SK-N-SH (cell line): Measurements from ENCODE around the gene PUM1. TPM values are rescaled to one million over a fixed set of nuclear protein-coding genes. Genes with fewer than 3 reads are reported as not detected.

Experiments used
- CTCF ChIA-PET: fragments of 300-600, 350-600 bp; formaldehyde crosslinking; extraction: SDS; loops from one replicate; lab custom pipeline; 2021; lab: Yijun Ruan, JAX
- POLR2A ChIA-PET: fragments of 350-600 bp; sonication (Branson Sonifier 250); formaldehyde crosslinking; extraction: SDS; loops from one replicate; lab custom pipeline; 2020; ENCODE audit warnings: antibody characterized with exemption, inconsistent platforms; lab: Yijun Ruan, JAX
- DNase-seq: peaks from one replicate; pipeline ENCODE4 v3.0.0; 2012
- H2AFZ ChIP-seq: fragments of 200-600 bp; sonication (generic); 2 replicates; pipeline ENCODE4 v1.8.1; 2016; ENCODE audit warnings: antibody characterized with exemption, mild to moderate bottlenecking, low read depth
- H3F3A ChIP-seq: fragments of 200-600 bp; sonication (generic); replicated peaks from 2 replicates; pipeline ENCODE3; 2016; ENCODE audit warnings: antibody characterized with exemption, mild to moderate bottlenecking; ENCODE audit not compliant: insufficient read depth
- H3K27ac ChIP-seq, 2 experiments: fragments of 200-500 bp in 1 of 2; fragments of 200-600 bp in 1 of 2; sonication (Bioruptor generic) in 1 of 2; sonication (generic), shearing (Covaris generic) in 1 of 2; 2 replicates each; pipeline versions ENCODE4 v1.5.1 to v1.6.1; 2014 to 2016; ENCODE audit warnings: low read depth in 2 of 2, inconsistent platforms in 1 of 2, low read length in 1 of 2, mild to moderate bottlenecking in 1 of 2, mixed read lengths in 1 of 2
- H3K27me3 ChIP-seq: fragments of 200-600 bp; sonication (generic), shearing (Covaris generic); 2 replicates; pipeline ENCODE4 v1.6.1; 2016; ENCODE audit warnings: mixed run types; ENCODE audit not compliant: insufficient read depth
- H3K36me3 ChIP-seq, 2 experiments: fragments of 200-500 bp in 1 of 2; fragments of 200-600 bp in 1 of 2; sonication (Bioruptor generic) in 1 of 2; sonication (generic) in 1 of 2; replicated peaks in 1 of 2; 2 replicates each; pipeline versions ENCODE3 to v1.5.1; 2014 to 2016; ENCODE audit warnings: low read length in 1 of 2, mild to moderate bottlenecking in 1 of 2; ENCODE audit not compliant: insufficient read depth in 2 of 2, control insufficient read depth in 1 of 2
- H3K4me1 ChIP-seq, 2 experiments: fragments of 200-500 bp in 1 of 2; fragments of 200-600 bp in 1 of 2; sonication (Bioruptor generic) in 1 of 2; sonication (generic), shearing (Covaris generic) in 1 of 2; 2 replicates each; pipeline versions ENCODE4 v1.5.1 to v1.6.1; 2014 to 2016; ENCODE audit warnings: low read depth in 1 of 2, low read length in 1 of 2, mixed run types in 1 of 2; ENCODE audit not compliant: insufficient read depth in 2 of 2, control insufficient read depth in 1 of 2
- H3K4me2 ChIP-seq: fragments of 200-600 bp; sonication (generic), shearing (Covaris generic); 2 replicates; pipeline ENCODE4 v1.6.1; 2017; ENCODE audit warnings: mixed run types
- H3K4me3 ChIP-seq, 2 experiments: fragments of 200-500 bp in 1 of 2; fragments of 200-600 bp in 1 of 2; sonication (Bioruptor generic) in 1 of 2; sonication (generic), shearing (Covaris generic) in 1 of 2; 2 replicates each; pipeline versions ENCODE4 v1.5.1 to v1.8.1; 2014 to 2016; ENCODE audit warnings: low read depth in 2 of 2, inconsistent platforms in 1 of 2, low read length in 1 of 2, mild to moderate bottlenecking in 1 of 2, mixed read lengths in 1 of 2, moderate library complexity in 1 of 2
- H3K79me2 ChIP-seq: fragments of 200-600 bp; sonication (generic); 2 replicates; pipeline ENCODE4 v1.8.1; 2017; ENCODE audit warnings: mild to moderate bottlenecking; ENCODE audit not compliant: insufficient read depth
- H3K9ac ChIP-seq: fragments of 200-600 bp; sonication (generic); 2 replicates; pipeline ENCODE4 v1.6.1; 2017; ENCODE audit warnings: mixed run types
- H3K9me2 ChIP-seq: fragments of 200-600 bp; sonication (generic); 2 replicates; pipeline ENCODE4 v1.6.1; 2017; ENCODE audit warnings: mixed run types
- H3K9me3 ChIP-seq: fragments of 200-600 bp; sonication (generic); 2 replicates; pipeline ENCODE4 v1.6.1; 2017; ENCODE audit warnings: mixed run types, mild to moderate bottlenecking, moderate library complexity
- H4K20me1 ChIP-seq: fragments of 200-600 bp; sonication (generic); 2 replicates; pipeline ENCODE4 v1.6.1; 2017; ENCODE audit warnings: mild to moderate bottlenecking, mixed run types; ENCODE audit not compliant: insufficient read depth
- CHD2 ChIP-seq: fragments of 150-350 bp; IDR thresholded peaks from 2 replicates; pipeline ENCODE4 v1.6.1; 2018; ENCODE audit warnings: low read length; ENCODE audit not compliant: partially characterized antibody
- ELF1 ChIP-seq: IDR thresholded peaks from 2 replicates; pipeline ENCODE4 v1.4.0; 2012
- EP300 ChIP-seq, 2 experiments: IDR thresholded peaks; 2 replicates each; pipeline versions ENCODE4 v1.4.0 to v1.6.1; 2012; ENCODE audit warnings: borderline replicate concordance in 1 of 2, low read depth in 1 of 2, low read length in 1 of 2
- FOXM1 ChIP-seq: IDR thresholded peaks from 2 replicates; pipeline ENCODE4 v1.4.0; 2012; ENCODE audit warnings: low read depth, mild to moderate bottlenecking
- GATA2 ChIP-seq: sonication (generic); formaldehyde crosslinking; IDR thresholded peaks from 2 replicates; pipeline ENCODE4 v1.5.0; 2020; ENCODE audit warnings: mild to moderate bottlenecking, missing genetic modification reagents
- NFIC ChIP-seq: IDR thresholded peaks from 2 replicates; pipeline ENCODE4 v1.4.0; 2012; ENCODE audit warnings: borderline replicate concordance
- PBX3 ChIP-seq: IDR thresholded peaks from 2 replicates; pipeline ENCODE4; 2012
- POLR2AphosphoS5 ChIP-seq: IDR thresholded peaks from 2 replicates; pipeline ENCODE4 v1.6.1; 2012; ENCODE audit warnings: low read depth, low read length
- RAD21 ChIP-seq: IDR thresholded peaks from 2 replicates; pipeline ENCODE4 v1.6.1; 2012; ENCODE audit warnings: mild to moderate bottlenecking, low read length
- RCOR1 ChIP-seq: fragments of 150-350 bp; IDR thresholded peaks from 2 replicates; pipeline ENCODE4 v1.6.1; 2017; ENCODE audit warnings: antibody characterized with exemption, low read length
- RFX5 ChIP-seq: IDR thresholded peaks from 2 replicates; pipeline ENCODE4 v1.6.1; 2012; ENCODE audit warnings: mild to moderate bottlenecking, improper control_type of control experiment, low read length
- RXRA ChIP-seq: IDR thresholded peaks from 2 replicates; pipeline ENCODE4 v1.4.0; 2012; ENCODE audit warnings: low read depth, mild to moderate bottlenecking, borderline replicate concordance
- TAF1 ChIP-seq: IDR thresholded peaks from 2 replicates; pipeline ENCODE4 v1.6.1; 2012; ENCODE audit warnings: low read depth, mild to moderate bottlenecking, low read length, moderate library complexity, borderline replicate concordance
- TCF12 ChIP-seq: IDR thresholded peaks from 2 replicates; pipeline ENCODE4 v1.4.0; 2012
- USF1 ChIP-seq: IDR thresholded peaks from 2 replicates; pipeline ENCODE4 v1.4.0; 2012; ENCODE audit warnings: low read depth, borderline replicate concordance
- USF2 ChIP-seq: fragments of 150-350 bp; IDR thresholded peaks from 2 replicates; pipeline ENCODE4 v1.6.1; 2017; ENCODE audit warnings: antibody characterized with exemption, low read length, low read depth, borderline replicate concordance
- ZBTB33 ChIP-seq: IDR thresholded peaks from 2 replicates; pipeline ENCODE4 v1.4.0; 2012; ENCODE audit warnings: low read depth, borderline replicate concordance
- WGBS: methylation state at CpG from one replicate; pipeline ENCODE4 v1.1.6; 2017; ENCODE audit warnings: low lambda C conversion rate; 5-methylcytosine and 5-hydroxymethylcytosine counted together
- polyA plus RNA-seq, 3 experiments: library from polyadenylated mRNA; depleted of rRNA; stranded (reverse); fragments of >200 nt; gene quantifications; 2 replicates each; pipeline ENCODE4 v1.2.3, GENCODE V29; 2012

Gene PUM1
- polyA plus RNA-seq, 1 of the 3 experiments (the other 2 are of a cell fraction), result 66.7 TPM

- H3K9ac ChIP-seq, result no peak overlapping the region
- H3K79me2 ChIP-seq, result peaks cover 97% of the 10 kb centered on the region
- H4K20me1 ChIP-seq, result peaks cover 65% of the 10 kb centered on the region
- no peaks in the 10 kb centered on the region for H3K27me3 ChIP-seq
- CTCF ChIA-PET, result interaction anchor here (1.5 kb wide), 1 partner anchor 12 kb away, joined by 6 read pairs; no protein-coding TSS in a partner anchor
- no peak overlapping the region; a peak in 1 of 4 replicates for H3K27ac ChIP-seq
- no peaks in the 10 kb centered on the region for H3K9me3 ChIP-seq
- POLR2A ChIA-PET, result no interaction called here
- TF ChIP-seq TCF12 (peak; percentile 35; the same call in 1 of the 2 replicates), CHD2 (peak; percentile 27), PBX3 (no peak), RCOR1 (0 out of 2 replicates have a peak, but pooled peaks have one; percentile 10), GATA2 (CRISPR knock-in tag) (peak; percentile 82), EP300 (IDR thresholded peaks at IDR 0.05; ENCODE audit: borderline replicate concordance in 1 of 2, low read depth in 1 of 2, low read length in 1 of 2) (peak in 1 of 2 experiments; percentile 56; a peak in 2 of 4 replicates), RAD21 (no peak), POLR2AphosphoS5 (0 out of 2 replicates have a peak, but pooled peaks have one; percentile 11)
- TF ChIP-seq, all 33 proteins: peak for 6
- Histone ChIP-seq H3K9me2 (no peaks in the 10 kb centered on the region), H3K4me2 (no peak overlapping the region), H3K36me3 (peaks cover 28 to 35% of the 10 kb centered on the region in 2 experiments), H3K4me3 (no peak overlapping the region), H3K4me1 (peaks cover 7 to 21% of the 10 kb centered on the region in 2 experiments), H2AFZ (no peak overlapping the region), H3F3A (peaks cover under 1% of the 10 kb centered on the region)
- no peak for DNase-seq
Observed at GRCh38 chr1:30982431-30982830, 83.1 kb downstream of the PUM1 start.

GRCh38 chr1:30981172-30981571 lies 84.3 kb downstream of the PUM1 start:
- Histone ChIP-seq H3K27me3 (no peaks in the 10 kb centered on the region), H3K9me3 (no peaks in the 10 kb centered on the region), H3K36me3 (peaks cover 28 to 41% of the 10 kb centered on the region in 2 experiments), H3F3A (peaks cover 9% of the 10 kb centered on the region), H3K79me2 (peaks cover 96% of the 10 kb centered on the region), H3K4me3 (no peak overlapping the region), H3K9me2 (no peaks in the 10 kb centered on the region), H3K4me1 (peaks cover 12 to 21% of the 10 kb centered on the region in 2 experiments), H3K9ac (no peak overlapping the region), H2AFZ (no peak overlapping the region), H3K4me2 (no peak overlapping the region), H4K20me1 (peaks cover 60% of the 10 kb centered on the region), H3K27ac (no peak overlapping the region)
- WGBS, result 97% methylated on average over 6 of the region's 6 CpGs
- POLR2A ChIA-PET, result no interaction called here
- TF ChIP-seq RFX5 (no peak), RXRA (no peak), ZBTB33 (no peak), TAF1 (no peak), NFIC (no peak), ELF1 (no peak), POLR2AphosphoS5 (no peak), FOXM1 (no peak), USF2 (no peak), USF1 (no peak), RCOR1 (no peak)
- no peak for DNase-seq
- CTCF ChIA-PET, result interaction anchor here (0.8 to 1.6 kb wide), 3 partner anchors 13 to 179 kb away, joined by 4 to 6 read pairs (median 5); no protein-coding TSS in a partner anchor
